ENCODE results near the gene NHEJ1.
A peak's percentile ranks its signal among the peaks of the same experiment; 100 is the strongest.

The NHEJ1 gene

GRCh38 chr2:219059725-219060682 lies 100.6 kb downstream of the NHEJ1 start:
- no peak for DNase-seq (ENCODE audit: low read depth in 1 of 2, low spot score in 1 of 2)

DNA sequence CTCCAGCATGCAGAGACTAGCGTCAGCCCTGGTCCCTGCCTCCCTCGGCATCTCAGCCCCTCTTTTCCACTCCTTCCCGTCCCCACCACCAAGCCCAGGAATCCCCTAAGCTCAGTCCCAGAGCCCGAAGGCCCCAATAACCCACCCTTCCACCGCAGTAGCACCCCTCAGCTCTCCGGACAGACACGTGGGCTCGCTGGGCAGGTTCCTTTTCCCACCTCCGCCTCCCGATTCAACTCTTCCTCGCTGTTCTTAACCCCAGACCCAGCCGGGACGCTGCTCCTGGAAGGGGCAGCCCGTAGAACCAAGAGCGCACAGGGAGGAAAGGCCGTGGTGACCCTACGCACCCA lies 101.3 kb downstream of the NHEJ1 start:
- no peak for DNase-seq (ENCODE audit: low read depth in 1 of 2, low spot score in 1 of 2)

GRCh38 chr2:219058541-219059374 lies 101.9 kb downstream of the NHEJ1 start:
- DNase-seq (ENCODE audit: low read depth in 1 of 2, low spot score in 1 of 2) = no peak

GRCh38 chr2:219057709-219058540 lies 102.7 kb downstream of the NHEJ1 start:
- DNase-seq (ENCODE audit: low read depth in 1 of 2, low spot score in 1 of 2) = peak; percentile 51 to 54

DNA sequence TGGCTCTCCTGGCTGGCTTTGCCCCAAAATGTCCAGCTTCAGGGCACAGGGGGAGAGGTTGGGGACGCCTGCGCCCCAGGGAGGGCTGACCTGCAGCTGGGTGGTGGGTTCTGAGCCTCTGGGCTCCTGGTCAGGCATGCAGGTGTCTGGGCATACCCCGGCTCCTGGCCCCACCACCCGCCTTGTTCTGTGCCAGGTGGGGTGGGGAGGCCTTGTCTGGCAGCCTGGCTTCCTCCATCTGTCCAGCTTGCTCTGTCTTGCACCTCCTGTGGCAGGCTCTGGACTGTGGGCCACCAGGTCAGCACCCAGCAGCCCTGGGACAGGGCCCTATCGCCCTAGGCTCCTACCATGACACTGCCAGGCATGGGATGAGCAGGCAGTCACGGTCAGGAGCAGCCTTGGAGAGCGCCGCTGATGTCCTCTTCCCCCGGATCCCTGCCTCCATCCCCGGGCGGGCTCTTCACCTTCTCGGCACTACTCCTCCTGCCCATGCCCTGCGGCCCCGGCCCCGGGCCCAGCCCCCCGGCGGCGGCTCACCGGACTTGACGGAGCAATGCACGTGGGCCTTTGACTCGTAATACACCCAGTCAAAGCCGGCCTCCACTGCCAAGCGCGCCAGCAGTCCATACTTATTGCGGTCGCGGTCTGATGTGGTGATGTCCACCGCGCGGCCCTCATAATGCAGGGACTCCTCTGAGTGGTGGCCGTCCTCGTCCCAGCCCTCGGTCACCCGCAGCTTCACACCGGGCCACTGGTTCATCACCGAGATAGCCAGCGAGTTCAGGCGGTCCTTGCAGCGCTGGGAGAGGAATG lies 103.5 kb downstream of the NHEJ1 start:
- no peak for DNase-seq (ENCODE audit: low read depth in 1 of 2, low spot score in 1 of 2)

DNA sequence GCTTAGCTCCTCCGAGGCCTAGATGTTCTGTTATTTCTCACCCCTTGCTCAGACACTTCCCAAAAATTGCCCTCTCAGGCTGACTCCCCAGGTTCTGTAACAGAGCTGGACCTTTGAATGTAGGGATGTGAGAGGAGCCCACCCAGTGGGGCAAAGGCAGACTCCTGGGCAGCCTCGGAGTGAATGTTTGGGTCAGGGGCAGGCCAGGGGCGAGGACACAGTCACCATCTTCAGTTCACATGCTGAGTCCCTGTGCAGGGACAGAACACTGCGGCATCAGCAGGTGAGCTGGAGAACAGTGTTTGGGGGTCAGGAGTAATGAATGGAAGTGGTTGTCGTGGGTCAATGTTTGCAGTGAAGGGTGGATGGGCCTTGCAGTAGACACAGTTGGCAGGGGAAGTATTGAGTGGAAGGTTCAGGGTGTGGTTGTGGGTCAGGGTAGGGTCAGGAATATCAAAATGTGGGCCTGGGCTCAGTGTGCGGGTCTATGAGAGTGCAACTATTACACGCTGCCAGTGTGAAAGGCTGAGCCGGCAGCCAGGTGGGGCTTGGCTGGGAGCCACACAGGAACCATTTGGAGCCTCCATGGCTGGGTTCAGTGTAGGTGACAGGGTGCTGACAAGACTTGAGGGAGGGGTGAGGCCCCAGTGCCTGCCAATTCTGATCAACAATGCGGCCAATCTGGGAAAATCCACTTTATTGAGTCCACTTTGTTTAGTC lies 104.3 kb downstream of the NHEJ1 start:
- DNase-seq (ENCODE audit: low read depth in 1 of 2, low spot score in 1 of 2) = no peak

GRCh38 chr2:219054956-219055903 lies 105.4 kb downstream of the NHEJ1 start:
- DNase-seq (ENCODE audit: low read depth in 1 of 2, low spot score in 1 of 2) = no peak

- no peak for DNase-seq (ENCODE audit: low read depth in 1 of 2, low spot score in 1 of 2)
These were observed 111.3 kb downstream of the NHEJ1 start for GRCh38 chr2:219049282-219049681.

- DNase-seq (ENCODE audit: low read depth in 1 of 2, low spot score in 1 of 2) = no peak
These were observed 114.6 kb downstream of the NHEJ1 start for GRCh38 chr2:219045937-219046550.

- DNase-seq (ENCODE audit: low read depth in 1 of 2, low spot score in 1 of 2) = no peak
These were observed 117.9 kb downstream of the NHEJ1 start for GRCh38 chr2:219042750-219043149.

DNA sequence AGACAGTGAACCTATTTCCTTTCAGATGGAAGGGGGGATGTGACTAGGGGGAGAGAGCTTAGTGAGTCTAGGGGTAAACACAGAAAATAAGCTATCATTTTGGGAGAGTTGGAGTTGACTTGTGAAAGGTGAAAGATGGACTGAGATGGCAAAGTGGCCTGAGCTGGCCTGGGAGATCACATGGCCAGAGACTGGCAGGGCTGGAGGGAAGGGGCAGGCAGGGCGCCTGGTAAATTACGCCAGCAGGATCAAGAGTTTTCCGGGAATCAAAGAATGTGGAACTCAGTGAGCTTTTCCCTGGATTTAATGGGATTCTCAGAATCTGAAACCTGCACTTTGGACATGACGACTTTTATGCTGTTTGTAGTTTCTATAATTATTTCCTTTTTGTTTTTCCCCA lies 118.5 kb downstream of the NHEJ1 start:
- DNase-seq (ENCODE audit: low read depth in 1 of 2, low spot score in 1 of 2) = no peak

DNA sequence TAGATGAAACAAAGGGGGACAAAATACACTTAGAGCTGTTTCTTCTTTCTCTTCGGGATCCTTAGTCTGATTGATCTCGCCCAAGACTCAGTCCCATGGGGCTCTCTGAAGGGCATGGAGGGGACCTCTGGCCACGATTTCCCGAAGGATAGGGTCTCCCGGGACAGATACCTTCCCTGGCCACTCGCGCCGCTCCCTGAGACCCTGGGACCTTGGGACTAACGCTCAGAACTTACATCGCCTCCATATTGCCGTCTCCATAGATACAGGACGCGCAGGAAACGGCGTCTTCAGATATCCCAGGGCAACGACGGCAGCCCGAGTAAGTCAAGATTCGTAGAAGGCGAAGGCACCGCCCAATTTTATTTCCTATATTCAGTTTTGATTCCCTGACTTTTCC lies 119.4 kb downstream of the NHEJ1 start, which contains the start of gene CFAP65:
Gene CFAP65, minus strand, starts transcription at position 265 of the 400 bp plus-strand sequence. CDS start 2,468 bp downstream, outside the sequence.
- no peak for DNase-seq (ENCODE audit: low read depth in 1 of 2, low spot score in 1 of 2)

GRCh38 chr2:219038600-219038999 lies 122.0 kb downstream of the NHEJ1 start:
- DNase-seq (ENCODE audit: low read depth in 1 of 2, low spot score in 1 of 2) = no peak

GRCh38 chr2:219037783-219038499 lies 122.7 kb downstream of the NHEJ1 start:
- DNase-seq (ENCODE audit: low read depth in 1 of 2, low spot score in 1 of 2) = no peak

GRCh38 chr2:219035942-219036341 lies 124.7 kb downstream of the NHEJ1 start:
- no peak for DNase-seq (ENCODE audit: low read depth in 1 of 2, low spot score in 1 of 2)

DNA sequence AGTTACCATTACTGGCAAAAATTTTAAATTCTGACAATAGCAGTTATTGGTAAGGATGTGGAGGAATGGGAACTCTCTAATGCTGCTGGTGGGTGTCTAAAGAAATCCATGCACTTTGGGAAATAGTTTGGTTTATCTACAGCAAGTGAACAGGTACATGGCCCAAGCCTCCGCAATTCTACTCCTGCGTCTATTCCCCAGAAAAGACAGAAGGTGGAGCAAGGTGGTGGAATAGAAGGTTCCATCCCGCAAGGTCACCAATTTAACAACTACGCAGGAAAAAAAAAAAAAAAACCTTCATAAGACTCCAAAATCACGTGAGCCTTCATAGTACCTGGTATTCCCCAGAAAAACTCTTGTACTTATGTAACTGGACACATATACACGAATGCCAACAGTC lies 125.8 kb downstream of the NHEJ1 start:
- no peak for DNase-seq (ENCODE audit: low read depth in 1 of 2, low spot score in 1 of 2)

DNA sequence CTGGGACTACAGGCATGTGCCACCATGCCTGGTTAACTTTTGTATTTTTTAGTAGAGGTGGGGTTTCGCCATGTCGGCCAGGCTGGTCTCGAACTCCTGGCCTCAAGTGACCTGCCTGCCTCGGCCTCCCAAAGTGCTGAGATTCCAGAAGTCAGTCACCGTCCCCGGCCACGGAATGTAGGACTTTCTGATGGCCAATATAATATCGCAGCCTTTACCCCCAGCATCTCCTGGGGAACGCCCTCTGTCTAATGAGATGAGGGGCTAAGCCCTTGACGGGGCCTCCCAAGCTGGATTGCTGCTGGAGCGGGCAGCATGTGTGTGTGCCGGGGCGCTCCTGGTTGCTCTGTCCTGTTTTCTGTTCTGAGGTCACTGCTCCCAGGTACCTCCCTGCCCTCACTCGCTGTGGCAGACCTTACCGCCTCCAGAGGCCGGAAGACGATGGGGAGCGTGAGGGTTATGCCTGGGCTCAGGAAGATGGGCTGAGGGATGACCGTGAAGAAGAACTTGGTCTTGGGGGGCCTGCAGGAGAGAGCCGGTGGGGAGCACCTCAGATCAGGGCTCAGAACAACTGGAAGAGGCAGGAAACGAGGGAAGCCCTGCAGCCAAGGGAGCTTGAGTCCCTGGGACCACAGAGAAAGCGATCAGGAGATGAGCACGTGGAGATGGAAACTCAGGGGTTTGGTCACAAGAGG lies 128.4 kb downstream of the NHEJ1 start:
- no peak for DNase-seq (ENCODE audit: low read depth in 1 of 2, low spot score in 1 of 2)

Measured in activated T-helper 1 cell treated with anti-CD3 and anti-CD28 coated beads, Interleukin-2, amount 50 U/mL, for 16 hours (primary cell).